Inflammatory macrophage (primary cell): ENCODE data around the gene CARHSP1.
"Not testable (repeated sequence)": the region's sequence is repeated elsewhere in the genome, so short reads cannot be mapped to it uniquely, and the experiment has no call there.

Source experiments
- DNase-seq, 2 donors: peaks; one replicate each; pipeline ENCODE4 v3.0.0-alpha.2; 2020 to 2022

The CARHSP1 gene

GRCh38 chr16:8822403-8822802, 46.4 kb downstream of the CARHSP1 start:
- no peak for DNase-seq

GRCh38 chr16:8819411-8820034, 49.3 kb downstream of the CARHSP1 start:
- no peak for DNase-seq

- peak in 1 of 2 donors; percentile 11 for DNase-seq
Observed at GRCh38 chr16:8818504-8819270, 50.1 kb downstream of the CARHSP1 start.

GRCh38 chr16:8816967-8817655, 51.7 kb downstream of the CARHSP1 start:
- DNase-seq: no peak

GRCh38 chr16:8814095-8814806, 54.6 kb downstream of the CARHSP1 start:
- no peak for DNase-seq

- no peak for DNase-seq
Observed at GRCh38 chr16:8812162-8812843, 56.5 kb downstream of the CARHSP1 start.

GRCh38 chr16:8808613-8809353, 60.0 kb downstream of the CARHSP1 start:
- DNase-seq: no peak

- no peak for DNase-seq
Observed at GRCh38 chr16:8808009-8808408, 60.8 kb downstream of the CARHSP1 start.

- DNase-seq: no peak
Observed at GRCh38 chr16:8807189-8807588, 61.6 kb downstream of the CARHSP1 start.

GRCh38 chr16:8806272-8806983, 62.4 kb downstream of the CARHSP1 start:
- DNase-seq: no peak

GRCh38 chr16:8804313-8804712, 64.5 kb downstream of the CARHSP1 start:
- no peak for DNase-seq

- DNase-seq: not testable (repeated sequence)
Observed at GRCh38 chr16:8803733-8804132, 65.1 kb downstream of the CARHSP1 start.
